ENCODE results near the gene VPS45. TPM values are rescaled to one million over a fixed set of nuclear protein-coding genes. Genes with fewer than 3 reads are reported as not detected.

Gene VPS45
- total RNA-seq, 4 donors from 2014 or later, result 16.1 to 47.5 (median 34.7) TPM

DNA sequence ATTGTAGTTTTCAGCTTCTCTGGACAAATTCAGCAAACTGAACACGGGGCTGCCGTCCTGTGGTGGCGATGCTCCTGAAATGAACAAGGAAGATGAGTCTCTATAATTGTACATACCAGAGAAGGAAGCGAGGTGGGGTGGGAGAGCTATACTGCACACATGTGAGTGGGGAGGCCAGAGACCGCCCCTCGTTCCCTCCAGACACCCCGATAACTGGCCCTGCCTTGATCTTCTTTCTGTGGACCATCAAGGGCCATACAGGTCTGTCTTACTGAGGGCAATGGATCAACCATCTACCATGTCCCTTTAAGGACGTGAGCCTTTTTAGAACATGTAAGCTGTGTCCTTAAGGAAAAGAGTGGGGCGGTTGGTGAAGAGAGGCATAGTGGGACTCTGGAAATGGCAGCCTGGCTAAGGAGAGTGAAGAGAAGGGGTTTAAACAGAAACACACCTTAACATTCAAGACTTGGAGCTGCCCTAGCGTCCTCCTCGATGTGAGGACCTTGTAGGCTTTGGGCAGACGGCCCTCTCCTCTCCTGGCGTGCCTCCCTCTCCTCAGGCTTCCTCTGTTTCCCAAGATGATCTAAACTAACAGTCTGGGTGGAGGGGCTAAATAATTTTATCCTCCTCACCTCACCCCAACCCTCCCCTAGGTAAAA lies 88.0 kb downstream of the VPS45 start:
- peaks cover 11 to 76% (median 37%) of the 10 kb centered on the region in 4 donors for H3K4me1 ChIP-seq
- WGBS, 2 donors (ENCODE audit: low coverage in 1 of 2), result 83 to 86% methylated on average over 6 to 13 of the region's 13 CpGs
- intact Hi-C loops (cut with DNase I; ENCODE audit: low total_unique reads), result no loop called here

DNA sequence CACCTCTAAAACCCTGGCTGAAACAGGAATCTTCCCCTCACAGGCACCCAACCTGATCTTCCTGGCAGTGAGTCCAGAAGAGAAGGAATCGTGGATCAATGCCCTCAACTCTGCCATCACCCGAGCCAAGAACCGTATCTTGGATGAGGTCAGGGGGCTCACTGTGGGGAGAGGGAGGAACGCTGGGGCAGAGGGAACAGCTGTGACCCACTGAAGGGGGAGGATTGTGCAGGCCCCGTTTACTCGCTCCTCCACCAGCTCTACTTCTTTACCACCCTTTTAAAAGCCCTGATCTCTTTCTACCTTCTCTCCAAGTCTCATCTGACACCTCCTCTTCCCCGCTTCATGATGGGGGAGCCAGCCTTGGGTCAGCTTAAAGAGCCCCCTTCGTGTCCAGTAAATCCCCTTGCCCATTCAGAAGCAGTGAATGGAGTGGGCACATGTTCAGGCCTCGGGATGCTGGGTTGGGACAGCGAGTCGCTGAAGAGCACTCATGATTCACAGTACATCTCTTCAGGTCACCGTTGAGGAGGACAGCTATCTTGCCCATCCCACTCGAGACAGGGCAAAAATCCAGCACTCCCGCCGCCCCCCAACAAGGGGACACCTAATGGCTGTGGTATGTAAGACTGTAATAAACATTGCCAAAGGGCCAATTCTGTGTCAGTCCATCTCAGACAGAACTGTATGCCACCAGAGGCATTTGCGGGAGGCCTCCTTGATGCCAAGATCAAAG lies 89.5 kb downstream of the VPS45 start:
- Histone ChIP-seq H3K9me3 (no peaks in the 10 kb centered on the region), H3K27me3 (no peaks in the 10 kb centered on the region), H3K4me3 (no peak overlapping the region), H3K36me3 (peaks cover 0 to 13% (median 0%) of the 10 kb centered on the region in 4 donors), H3K4me1 (peaks cover 24 to 77% (median 44%) of the 10 kb centered on the region in 4 donors), H3K27ac (peak overlapping the region; percentile 92 to 96 (median 94))
- TF ChIP-seq, protein P1, sequence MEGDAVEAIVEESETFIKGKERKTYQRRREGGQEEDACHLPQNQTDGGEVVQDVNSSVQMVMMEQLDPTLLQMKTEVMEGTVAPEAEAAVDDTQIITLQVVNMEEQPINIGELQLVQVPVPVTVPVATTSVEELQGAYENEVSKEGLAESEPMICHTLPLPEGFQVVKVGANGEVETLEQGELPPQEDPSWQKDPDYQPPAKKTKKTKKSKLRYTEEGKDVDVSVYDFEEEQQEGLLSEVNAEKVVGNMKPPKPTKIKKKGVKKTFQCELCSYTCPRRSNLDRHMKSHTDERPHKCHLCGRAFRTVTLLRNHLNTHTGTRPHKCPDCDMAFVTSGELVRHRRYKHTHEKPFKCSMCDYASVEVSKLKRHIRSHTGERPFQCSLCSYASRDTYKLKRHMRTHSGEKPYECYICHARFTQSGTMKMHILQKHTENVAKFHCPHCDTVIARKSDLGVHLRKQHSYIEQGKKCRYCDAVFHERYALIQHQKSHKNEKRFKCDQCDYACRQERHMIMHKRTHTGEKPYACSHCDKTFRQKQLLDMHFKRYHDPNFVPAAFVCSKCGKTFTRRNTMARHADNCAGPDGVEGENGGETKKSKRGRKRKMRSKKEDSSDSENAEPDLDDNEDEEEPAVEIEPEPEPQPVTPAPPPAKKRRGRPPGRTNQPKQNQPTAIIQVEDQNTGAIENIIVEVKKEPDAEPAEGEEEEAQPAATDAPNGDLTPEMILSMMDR (IDR thresholded peaks at IDR 0.05), result no peak
- peak in 2 of 3 donors; percentile 6 to 23 for TF ChIP-seq POLR2AphosphoS5 (IDR thresholded peaks at IDR 0.05)
- in situ Hi-C loops (cut with MboI; ENCODE audit: low pct_ligation_motif_present in 1 of 4, low pct_unique_long_range_greater_than_20kb in 1 of 4, low sequenced_read_pairs in 3 of 4), result loop anchor here in 1 of 4 donors (25.0 kb wide), 1 partner anchor 95 kb away; the partner anchor contains the start of gene VPS45
- 80 to 94% methylated on average over 6 to 16 of the region's 16 CpGs for WGBS, 2 donors (ENCODE audit: low coverage in 1 of 2)
- DNase-seq, result no peak
- intact Hi-C loops (cut with DNase I; ENCODE audit: low total_unique reads), result no loop called here

More for the DNA sequence above, 88.0 kb downstream of the VPS45 start:
- TF ChIP-seq POLR2AphosphoS5 (IDR thresholded peaks at IDR 0.05) (peak in 1 of 3 donors; percentile 1), POLR2A (IDR thresholded peaks at IDR 0.05) (no peak), EP300 (IDR thresholded peaks at IDR 0.05; ENCODE audit: low read depth) (no peak)
- TF ChIP-seq, protein P1 (IDR thresholded peaks at IDR 0.05), result no peak
- no peaks in the 10 kb centered on the region for H3K9me3 ChIP-seq
- peaks cover 0 to 13% (median 0%) of the 10 kb centered on the region in 4 donors for H3K36me3 ChIP-seq
- in situ Hi-C loops (cut with MboI; ENCODE audit: low pct_ligation_motif_present in 1 of 4, low pct_unique_long_range_greater_than_20kb in 1 of 4, low sequenced_read_pairs in 3 of 4), result loop anchor here in 1 of 4 donors (25.0 kb wide), 1 partner anchor 93 kb away; the partner anchor contains the start of gene VPS45
- no peak for DNase-seq
- no peak overlapping the region for H3K4me3 ChIP-seq
- H3K27ac ChIP-seq, result peak overlapping the region; percentile 92 to 96 (median 94)
- peaks cover 8% of the 10 kb centered on the region for H3K27me3 ChIP-seq

DNA sequence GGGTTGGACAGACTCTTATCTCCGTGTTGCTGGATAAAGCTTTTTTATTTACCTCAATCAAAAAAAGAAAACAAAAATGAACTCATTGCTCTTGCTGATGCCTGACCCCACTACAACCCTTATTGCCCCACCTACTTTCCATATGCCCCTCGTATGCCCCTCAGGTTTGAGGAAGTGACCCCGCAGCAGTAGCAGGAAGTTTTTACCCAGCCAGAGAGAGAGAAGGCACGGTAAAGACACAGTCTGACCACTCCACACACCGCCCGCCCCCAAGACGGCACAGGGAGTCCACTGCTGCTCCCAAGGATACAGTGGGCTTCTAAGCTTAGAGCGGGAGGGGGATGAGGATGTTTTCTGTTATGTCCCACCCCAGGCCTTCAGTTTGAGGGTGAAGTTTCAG lies 92.0 kb downstream of the VPS45 start:
- DNase-seq, result peak; percentile 42
- in situ Hi-C loops (cut with MboI; ENCODE audit: low pct_ligation_motif_present in 1 of 4, low pct_unique_long_range_greater_than_20kb in 1 of 4, low sequenced_read_pairs in 3 of 4), result loop anchor here in 1 of 4 donors (25.0 kb wide), 1 partner anchor 97 kb away; the partner anchor contains the start of gene VPS45
- intact Hi-C loops (cut with DNase I; ENCODE audit: low total_unique reads), result no loop called here
- Histone ChIP-seq H3K27ac (peak overlapping the region; percentile 92 to 96 (median 94)), H3K4me3 (no peak overlapping the region), H3K4me1 (peaks cover 36 to 74% (median 45%) of the 10 kb centered on the region in 4 donors), H3K27me3 (no peaks in the 10 kb centered on the region), H3K9me3 (no peaks in the 10 kb centered on the region), H3K36me3 (peaks cover 0 to 13% (median 0%) of the 10 kb centered on the region in 4 donors)
- WGBS, 2 donors (ENCODE audit: low coverage in 1 of 2), result 58% methylated on average over 8 of the region's 8 CpGs; no CpG with 5 or more reads in 1 of the 2 donors
- TF ChIP-seq EP300 (IDR thresholded peaks at IDR 0.05; ENCODE audit: low read depth), result no peak
- TF ChIP-seq, protein P1 (IDR thresholded peaks at IDR 0.05), result no peak
- TF ChIP-seq POLR2AphosphoS5 (IDR thresholded peaks at IDR 0.05), result no peak
- peak; percentile 10 for TF ChIP-seq POLR2A (IDR thresholded peaks at IDR 0.05)

All from transverse colon (tissue), 4 donors.